K562 (cell line): Measurements from ENCODE around the gene NAPA. TPM values are rescaled to one million over a fixed set of nuclear protein-coding genes. Genes with fewer than 3 reads are reported as not detected.

Source experiments
- CTBP1 ChIP-seq: fragments of 450-650 bp; IDR thresholded peaks from 2 replicates; pipeline ENCODE4 v1.6.1; 2016; ENCODE audit warnings: borderline replicate concordance
- CUX1 ChIP-seq: fragments of 200-800 bp; sonication (Bioruptor generic); IDR thresholded peaks from 2 replicates; pipeline ENCODE4 v1.6.1; 2016; ENCODE audit warnings: missing genetic modification characterization, missing compliant biosample characterization
- E2F1 ChIP-seq: sonication (generic); formaldehyde crosslinking; IDR thresholded peaks from 2 replicates; pipeline ENCODE4 v1.8.1; 2023; ENCODE audit warnings: mild to moderate bottlenecking, missing genetic modification reagents, moderate library complexity
- FOXP1 ChIP-seq: sonication (generic); formaldehyde crosslinking; IDR thresholded peaks from 2 replicates; pipeline ENCODE4 v1.8.0; 2022; ENCODE audit warnings: mild to moderate bottlenecking, missing genetic modification reagents
- HDAC3 ChIP-seq: fragments of 450-650 bp; IDR thresholded peaks from 2 replicates; pipeline ENCODE4 v1.6.1; 2018; ENCODE audit warnings: borderline replicate concordance, mild to moderate bottlenecking, moderate library complexity; ENCODE audit not compliant: partially characterized antibody
- MNT ChIP-seq, 2 experiments: fragments of 450-650 bp; conservative IDR thresholded peaks; 2 replicates each; pipeline ENCODE4 v1.6.1; 2017; ENCODE audit warnings: mild to moderate bottlenecking in 2 of 2, moderate library complexity in 2 of 2
- NKRF ChIP-seq: fragments of 450-650 bp; IDR thresholded peaks from 2 replicates; pipeline ENCODE4 v1.6.1; 2016; ENCODE audit warnings: borderline replicate concordance
- PHB ChIP-seq: fragments of 250-450 bp; sonication (Bioruptor Pico); IDR thresholded peaks from 2 replicates; pipeline ENCODE4 v1.5.0; 2021
- RBM15 ChIP-seq: fragments of 200-400 bp; formaldehyde crosslinking; IDR thresholded peaks from 2 replicates; pipeline ENCODE4 v1.6.1; 2018; ENCODE audit warnings: mild to moderate bottlenecking, low read length, moderate library complexity; ENCODE audit not compliant: insufficient read depth
- RBM25 ChIP-seq: fragments of 200-400 bp; formaldehyde crosslinking; IDR thresholded peaks from 2 replicates; pipeline ENCODE4 v1.6.1; 2018; ENCODE audit warnings: low read length, low read depth, moderate library complexity; ENCODE audit not compliant: severe bottlenecking
- SAFB2 ChIP-seq: fragments of 200-400 bp; formaldehyde crosslinking; IDR thresholded peaks from 2 replicates; pipeline ENCODE4 v1.6.1; 2018; ENCODE audit warnings: borderline replicate concordance, low read length, low read depth, moderate library complexity; ENCODE audit not compliant: severe bottlenecking
- ZBTB2 ChIP-seq: fragments of 450-650 bp; IDR thresholded peaks from 2 replicates; pipeline ENCODE4 v1.6.1; 2016; ENCODE audit warnings: antibody characterized with exemption
- ZNF140 ChIP-seq: fragments of 250-450 bp; sonication (Bioruptor Pico); IDR thresholded peaks from 2 replicates; pipeline ENCODE4 v1.8.0; 2021; ENCODE audit warnings: moderate library complexity, mild to moderate bottlenecking, inconsistent platforms
- ZNF239 ChIP-seq: fragments of 250-450 bp; sonication (Bioruptor Pico); IDR thresholded peaks from 2 replicates; pipeline ENCODE4 v1.4.0; 2020; ENCODE audit warnings: mild to moderate bottlenecking
- ZNF764 ChIP-seq: fragments of 250-450 bp; sonication (Bioruptor Pico); IDR thresholded peaks from 2 replicates; pipeline ENCODE4 v1.4.0; 2020; ENCODE audit warnings: low read depth, mild to moderate bottlenecking, moderate library complexity
- ZNF778 ChIP-seq: fragments of 450-650 bp; formaldehyde crosslinking; IDR thresholded peaks from 2 replicates; pipeline ENCODE4 v1.4.0; 2020; ENCODE audit warnings: mild to moderate bottlenecking, moderate library complexity
- polyA plus RNA-seq, 8 experiments: library from polyadenylated mRNA; depleted of rRNA in 4 of 8; stranded (reverse) in 5 of 8; unstranded in 3 of 8; fragments of >200 nt; fragmentation: Nextera tagmentation in 2 of 8; fragmentation: Illumina TruSeq in 1 of 8; extraction: Ambion mirVana in 2 of 8; extraction: Trizol in 1 of 8; gene quantifications; 2 replicates each; pipeline versions ENCODE4 v1.2.1 to v1.2.3, GENCODE V29; 2011 to 2014; ENCODE audit warnings: inconsistent platforms in 1 of 8, missing spikeins in 1 of 8
- total RNA-seq, 7 experiments: library from RNA; depleted of rRNA in 6 of 7; stranded (reverse); fragments of >200 nt in 6 of 7; fragmentation: Illumina TruSeq in 2 of 7; extraction: Trizol in 2 of 7; gene quantifications; 2 replicates each; pipeline versions ENCODE4 v1.2.1 to v1.2.3, GENCODE V29; 2011 to 2021; ENCODE audit warnings: low replicate concordance in 1 of 7

The NAPA gene
- total and polyA plus RNA-seq, 9 of the 15 experiments (the other 6 are each of a cell fraction or from before 2014, with no cell fraction given), result 5.4 to 98.6 (median 77.5) TPM

- TF ChIP-seq ZBTB2 (peak; percentile 87), E2F1 (CRISPR knock-in tag) (no peak; the same call in 1 of the 2 replicates), PHB (no peak), RBM15 (no peak), RBM25 (peak; percentile 94), ZNF764 (CRISPR knock-in tag) (no peak), HDAC3 (no peak), ZNF239 (CRISPR knock-in tag) (no peak), FOXP1 (CRISPR knock-in tag) (no peak), CTBP1 (peak; percentile 93), ZNF140 (no peak), NKRF (peak; percentile 95), CUX1 (CRISPR knock-in tag) (no peak), ZNF778 (no peak), SAFB2 (no peak), MNT (conservative IDR thresholded peaks at IDR 0.05) (peak; percentile 99)
Measured at GRCh38 chr19:47514869-47515588, at the start of gene NAPA (continued).
